PC-9 (cell line): ENCODE measurements around the gene NUP133.

ENCODE experiments used
- CTCF ChIP-seq: fragments of 200-600 bp; sonication (generic); conservative IDR thresholded peaks from 2 replicates; pipeline ENCODE4 v1.6.1; 2017; ENCODE audit warnings: mixed run types, antibody characterized with exemption, mild to moderate bottlenecking, moderate library complexity
- EZH2 ChIP-seq: fragments of 200-600 bp; sonication (generic); IDR thresholded peaks from 2 replicates; pipeline ENCODE4 v1.8.0; 2017; ENCODE audit warnings: antibody characterized with exemption, low read depth

GRCh38 chr1:229448354-229448753 is 59.8 kb downstream of the NUP133 start:
- TF ChIP-seq CTCF (no peak), EZH2 (no peak)
